Activated CD8-positive, alpha-beta memory T cell treated with anti-CD3 and anti-CD28 coated beads, Interleukin-2, amount 50 U/mL, for 4 hours (primary cell): Measurements from ENCODE around the gene EOGT.

Experiments
- DNase-seq: peaks from one replicate; pipeline ENCODE4 v3.0.0-alpha.2; 2020

Gene EOGT

DNA sequence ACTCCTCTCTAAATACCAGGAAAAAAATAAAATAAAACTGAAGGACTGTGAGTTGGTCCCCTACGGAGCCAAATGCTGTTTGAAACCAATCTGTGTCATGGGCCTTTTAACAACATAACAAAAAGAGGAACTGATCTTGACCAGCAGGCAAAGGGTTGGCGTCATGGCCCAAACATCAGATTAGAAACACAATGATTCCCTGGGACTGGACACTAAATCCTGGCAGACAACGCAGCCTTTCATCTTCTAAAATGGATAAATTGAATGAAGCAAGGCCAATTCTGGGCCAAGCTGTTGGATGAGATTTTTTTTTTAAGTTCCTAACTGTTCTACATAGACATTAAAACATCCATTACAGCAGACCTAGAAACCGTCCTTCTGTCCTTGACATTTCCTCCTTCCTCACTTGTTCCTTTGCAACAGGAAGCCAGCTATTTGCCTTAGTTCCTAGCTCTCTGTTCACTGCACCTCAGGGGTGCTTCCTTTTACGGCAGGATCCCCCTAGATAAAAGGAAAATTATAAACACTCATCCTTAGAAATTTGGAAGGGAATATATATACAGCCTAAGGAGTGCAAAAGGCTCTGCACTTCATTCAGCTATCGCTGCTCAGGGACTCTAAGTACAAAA lies 59.6 kb downstream of the EOGT start:
- no peak for DNase-seq

DNA sequence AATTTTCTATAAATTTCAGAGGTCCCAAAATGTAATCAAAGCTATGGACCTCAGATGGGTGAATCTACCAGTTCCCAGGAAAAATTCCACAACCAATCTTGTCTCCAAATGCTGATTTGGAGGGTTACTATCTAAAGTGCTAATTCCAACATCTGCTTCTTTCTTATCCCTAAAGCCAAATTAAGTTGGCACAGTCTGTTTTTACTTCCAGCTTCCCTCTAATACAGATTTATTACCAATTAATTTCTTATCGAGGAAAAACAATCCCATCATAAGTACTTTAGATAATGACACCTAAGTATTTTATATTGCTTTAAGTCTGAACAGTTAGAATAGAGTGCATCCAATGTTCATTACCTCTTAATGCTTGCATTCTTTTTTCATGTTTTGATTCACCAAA lies 68.3 kb downstream of the EOGT start:
- DNase-seq = no peak

DNA sequence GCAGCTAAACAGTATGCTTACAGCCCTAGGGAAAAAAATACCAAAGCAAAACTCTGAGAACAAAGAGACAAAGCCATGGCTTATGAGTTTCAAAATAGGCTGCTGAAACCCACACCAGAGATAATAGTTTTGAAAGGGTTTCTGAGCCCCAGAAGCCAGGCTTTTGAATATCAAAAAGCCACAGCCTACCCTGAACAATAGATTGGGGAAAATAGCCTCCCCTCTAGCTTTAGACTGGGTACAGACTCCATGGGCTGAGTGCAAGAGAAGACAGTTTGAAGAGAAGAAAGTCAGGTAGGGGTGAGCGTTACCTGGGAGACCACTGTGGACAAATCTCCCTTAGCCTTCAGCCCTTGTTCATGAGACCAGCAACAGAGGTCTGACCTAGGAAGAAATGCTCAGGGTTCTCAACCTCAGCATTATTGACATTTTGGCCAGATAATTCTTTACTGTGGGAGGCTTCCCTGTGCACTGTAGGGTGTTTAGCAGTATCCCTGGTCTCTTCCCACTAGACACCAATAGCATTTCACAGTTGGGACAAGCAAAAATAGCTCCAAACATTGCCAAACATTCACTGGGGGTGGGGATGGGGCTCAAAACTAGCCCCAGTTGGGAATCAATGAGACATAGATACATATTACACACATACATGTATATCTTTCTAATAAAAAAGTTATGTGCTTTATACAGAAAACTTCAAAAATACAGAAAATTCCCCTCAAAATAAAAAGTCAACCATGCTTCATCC lies 69.6 kb downstream of the EOGT start:
- DNase-seq = no peak

- DNase-seq = no peak
These were observed 72.4 kb downstream of the EOGT start for GRCh38 chr3:68941055-68941454.

GRCh38 chr3:68936856-68937255 lies 76.6 kb downstream of the EOGT start:
- DNase-seq = no peak

DNA sequence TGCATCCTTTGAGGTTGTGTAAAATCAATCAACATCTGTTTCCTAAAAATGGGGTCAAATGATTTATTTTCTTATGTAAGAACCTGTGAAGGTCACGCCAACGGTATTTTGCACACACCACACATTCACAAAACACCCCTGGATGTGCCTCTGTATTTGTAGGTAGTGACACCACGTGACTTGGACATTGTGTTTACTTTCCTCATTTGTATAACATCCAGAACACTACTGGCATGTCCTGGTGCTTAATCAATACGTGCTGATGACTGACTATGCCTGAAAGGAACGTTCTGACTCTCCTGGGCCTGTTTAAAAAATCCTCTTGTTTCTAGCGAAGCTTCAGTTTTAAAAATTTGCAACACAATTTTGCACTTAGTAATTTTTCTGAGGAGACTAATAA lies 77.7 kb downstream of the EOGT start:
- no peak for DNase-seq

DNA sequence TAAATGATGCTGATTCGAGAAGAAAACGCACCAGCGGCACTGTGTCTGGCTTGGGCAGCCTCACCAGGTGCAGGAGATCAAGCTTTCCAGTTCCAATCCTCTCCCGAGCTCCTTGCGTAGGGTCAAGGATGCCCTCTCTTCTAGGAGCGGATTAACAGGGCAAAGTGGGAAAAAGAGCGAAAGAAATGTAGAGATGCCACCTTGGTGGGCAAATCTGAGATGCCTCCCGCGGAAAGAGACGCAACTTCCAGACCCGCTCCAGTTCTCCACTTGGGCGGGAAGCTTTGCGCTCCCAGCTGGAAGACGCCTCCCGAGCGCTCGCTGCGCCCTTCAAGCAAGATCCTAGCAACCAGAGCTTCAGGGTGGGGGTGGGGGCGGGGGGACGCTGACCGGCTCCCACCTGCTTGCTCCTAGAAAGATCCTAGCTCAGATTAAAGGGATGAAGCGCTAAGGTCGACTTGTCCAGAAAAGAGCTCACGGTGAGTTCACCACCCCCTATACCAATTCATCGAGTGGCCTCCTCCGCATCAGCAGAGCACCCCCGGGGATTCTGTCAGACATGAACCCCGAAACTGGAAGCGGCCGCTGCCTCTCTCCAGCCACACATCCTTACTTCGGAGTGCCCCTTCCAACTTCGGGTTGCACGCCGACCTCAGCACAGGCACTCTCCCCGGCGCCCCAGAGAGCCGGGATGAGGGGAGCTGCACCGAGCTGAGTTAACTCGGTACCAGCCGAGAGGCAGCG lies 81.9 kb downstream of the EOGT start:
- no peak for DNase-seq
